Kidney (tissue), 14 donors: ENCODE results near the gene TMEM245. TPM values are rescaled to one million over a fixed set of nuclear protein-coding genes. Genes with fewer than 3 reads are reported as not detected.
"Not testable (repeated sequence)": the region's sequence is repeated elsewhere in the genome, so short reads cannot be mapped to it uniquely, and the experiment has no call there.

Source experiments
- DNase-seq, 5 donors: peaks; one replicate each; pipeline ENCODE4 v3.0.0-alpha.2; 2013 to 2020
- FAIRE-seq: peaks from 2 replicates; lab custom pipeline; 2012; peaks lifted over from hg19 to GRCh38; lab: Jason Lieb, UNC
- H3K27ac ChIP-seq, 2 donors: one replicate each; pipeline ENCODE4 v1.7.0; 2013; ENCODE audit warnings: low read depth in 2 of 2, low read length in 2 of 2, inconsistent platforms in 1 of 2
- H3K27me3 ChIP-seq: one replicate; pipeline ENCODE4 v1.7.1; 2013; ENCODE audit warnings: low read length, inconsistent platforms; ENCODE audit not compliant: control insufficient read depth, insufficient read depth
- H3K36me3 ChIP-seq, 3 donors: one replicate each; pipeline versions ENCODE4 v1.7.0 to v1.7.1; 2013; ENCODE audit warnings: low read length in 3 of 3, control low read depth in 1 of 3, inconsistent platforms in 1 of 3; ENCODE audit not compliant: insufficient read depth in 3 of 3, control insufficient read depth in 2 of 3
- H3K4me1 ChIP-seq, 3 donors: one replicate each; pipeline versions ENCODE4 v1.7.0 to v1.7.1; 2013; ENCODE audit warnings: low read length in 3 of 3, inconsistent platforms in 1 of 3, low read depth in 1 of 3; ENCODE audit not compliant: control insufficient read depth in 2 of 3, insufficient read depth in 2 of 3
- H3K4me3 ChIP-seq, 3 donors: one replicate each; pipeline versions ENCODE4 v1.7.0 to v1.8.1; 2013; ENCODE audit warnings: low read length in 3 of 3, control low read depth in 1 of 3, inconsistent platforms in 1 of 3
- H3K9ac ChIP-seq, 3 donors: one replicate each; pipeline versions ENCODE4 v1.7.0 to v1.7.1; 2013; ENCODE audit warnings: low read length in 3 of 3, control low read depth in 1 of 3, inconsistent platforms in 1 of 3
- H3K9me3 ChIP-seq, 3 donors: one replicate each; pipeline versions ENCODE4 v1.7.0 to v1.7.1; 2013; ENCODE audit warnings: low read length in 3 of 3, control low read depth in 1 of 3, inconsistent platforms in 1 of 3; ENCODE audit not compliant: control insufficient read depth in 2 of 3, insufficient read depth in 1 of 3
- CTCF ChIP-seq: IDR thresholded peaks from 3 replicates; pipeline ENCODE4 v1.5.1; 2012; ENCODE audit warnings: mild to moderate bottlenecking, moderate library complexity, borderline replicate concordance; ENCODE audit not compliant: insufficient read depth; ENCODE audit errors: extremely low read depth
- intact Hi-C: fragments of 100-400 bp; cut with DNase I; formaldehyde crosslinking; loops from one replicate; pipeline ENCODE4 v1.11.1; 2022
- microRNA-seq: library from miRNA; unstranded; fragments of <30 nt; microRNA quantifications from one replicate; pipeline ENCODE4 v1.2.0, GENCODE V29; 2020
- polyA plus RNA-seq: library from polyadenylated mRNA; stranded (reverse); fragments of 350-450 nt; fragmentation: Illumina TruSeq; extraction: RNeasy Lipid Tissue Mini Kit (QIAGEN cat#74804); gene quantifications from one replicate; pipeline ENCODE4 v1.2.3, GENCODE V29; 2014; ENCODE audit warnings: low read depth, low replicate concordance; ENCODE audit not compliant: insufficient read depth
- total RNA-seq: library from RNA; stranded (reverse); fragmentation: NEBNext Ultra II Directional; extraction: Animal tissue kit (Norgen Biotek cat#: 25700); gene quantifications from one replicate; pipeline ENCODE4 v1.2.1, GENCODE V29; 2021
- donor health status: control.
- donor health status: control.
- donor health status: control.
- donor health status: control.
- donor health status: control.
- donor health status: DM: yes; HTN: yes; CAD: no.
- donor health status: Normal renal cell carcinoma (clear cell type).

Gene TMEM245
- total and polyA plus RNA-seq, 2 donors from 2014 or later: 23.5 to 69.5 TPM

- DNase-seq: peak in 2 of 5 donors; percentile 46 to 67
- Histone ChIP-seq H3K9ac (no peak overlapping the region), H3K27me3 (no peaks in the 10 kb centered on the region), H3K9me3 (no peaks in the 10 kb centered on the region), H3K27ac (peak overlapping the region in 1 of 2 donors; percentile 58), H3K4me1 (peaks cover 0 to 11% (median 9%) of the 10 kb centered on the region in 3 donors), H3K4me3 (no peak overlapping the region), H3K36me3 (peaks cover 0 to 5% (median 0%) of the 10 kb centered on the region in 3 donors)
- no peak for FAIRE-seq
- no peak for TF ChIP-seq CTCF
- intact Hi-C loops: no loop called here
These were observed 147.0 kb downstream of the TMEM245 start for GRCh38 chr9:108972626-108973209.

GRCh38 chr9:108972186-108972585 lies 147.6 kb downstream of the TMEM245 start:
- intact Hi-C loops: no loop called here
- no peaks in the 10 kb centered on the region for H3K27me3 ChIP-seq
- peak overlapping the region; percentile 42 to 51 for H3K27ac ChIP-seq
- no peak for FAIRE-seq
- TF ChIP-seq CTCF: no peak
- DNase-seq: peak in 1 of 5 donors; percentile 13
- no peaks in the 10 kb centered on the region for H3K9me3 ChIP-seq
- no peak overlapping the region for H3K9ac ChIP-seq
- peaks cover 0 to 11% (median 9%) of the 10 kb centered on the region in 3 donors for H3K4me1 ChIP-seq
- peaks cover 0 to 5% (median 0%) of the 10 kb centered on the region in 3 donors for H3K36me3 ChIP-seq
- no peak overlapping the region for H3K4me3 ChIP-seq

GRCh38 chr9:108971392-108971791 lies 148.4 kb downstream of the TMEM245 start:
- H3K4me3 ChIP-seq, H3K9me3 ChIP-seq, intact Hi-C loops, H3K36me3 ChIP-seq, H3K27me3 ChIP-seq, DNase-seq, FAIRE-seq, H3K9ac ChIP-seq, H3K27ac ChIP-seq: not testable (repeated sequence)
- peaks cover 0 to 11% (median 9%) of the 10 kb centered on the region in 3 donors for H3K4me1 ChIP-seq

GRCh38 chr9:108967916-108968315 lies 151.8 kb downstream of the TMEM245 start:
- no peak overlapping the region for H3K27ac ChIP-seq
- H3K4me1 ChIP-seq: peaks cover 0 to 7% (median 4%) of the 10 kb centered on the region in 3 donors
- DNase-seq: no peak
- H3K4me3 ChIP-seq: no peak overlapping the region
- intact Hi-C loops: no loop called here
- H3K9ac ChIP-seq: no peak overlapping the region
- H3K9me3 ChIP-seq: no peaks in the 10 kb centered on the region
- no peak for FAIRE-seq
- no peaks in the 10 kb centered on the region for H3K27me3 ChIP-seq
- TF ChIP-seq CTCF: no peak
- peaks cover 0 to 5% (median 0%) of the 10 kb centered on the region in 3 donors for H3K36me3 ChIP-seq

Small RNA genes lying within 50 kb of the gene (microRNA-seq; reads per million reads assigned to microRNA genes)
- 135 reads per million, percentile 57 among the genes with 10 or more reads in this experiment for gene MIR32

Other genes starting within 250 kb of the TMEM245 start
- gene ELP1, start 185.8 kb downstream of the TMEM245 start, total RNA-seq: 25.2 TPM
- gene ELP1, start 185.8 kb downstream of the TMEM245 start, polyA plus RNA-seq: 12.9 TPM
- 11.7 TPM for gene ABITRAM, start 185.5 kb downstream of the TMEM245 start, total RNA-seq
- gene ABITRAM, start 185.5 kb downstream of the TMEM245 start, polyA plus RNA-seq: 13.6 TPM
- gene CTNNAL1, start 106.4 kb downstream of the TMEM245 start, total RNA-seq: 38.6 TPM
- gene CTNNAL1, start 106.4 kb downstream of the TMEM245 start, polyA plus RNA-seq: 54.8 TPM
- not detected for gene FRRS1L, start 47.3 kb upstream of the TMEM245 start, total RNA-seq
- gene FRRS1L, start 47.3 kb upstream of the TMEM245 start, polyA plus RNA-seq: 0.06 TPM
- 6.5 TPM for gene EPB41L4B, start 201.1 kb upstream of the TMEM245 start, total RNA-seq
- 7.7 TPM for gene EPB41L4B, start 201.1 kb upstream of the TMEM245 start, polyA plus RNA-seq